Activated naive CD4-positive, alpha-beta T cell treated with anti-CD3 and anti-CD28 coated beads for 36 hours (primary cell): Measurements from ENCODE around the gene LIPC. TPM values are rescaled to one million over a fixed set of nuclear protein-coding genes. Genes with fewer than 3 reads are reported as not detected.

Experiments
- CTCF ChIA-PET: fragments of 350-600 bp; sonication (Branson Sonifier 250); formaldehyde crosslinking; loops from one replicate; lab custom pipeline; 2021; ENCODE audit warnings: antibody characterized with exemption; lab: Charles Lee
- DNase-seq: peaks from one replicate; pipeline ENCODE4 v3.0.0-alpha.2; 2020
- H3K27ac Mint-ChIP-seq: one replicate; pipeline ENCODE4 v1.8.0; 2021; ENCODE audit warnings: mild to moderate bottlenecking, mixed read lengths
- H3K27me3 Mint-ChIP-seq: one replicate; pipeline ENCODE4 v1.8.0; 2021; ENCODE audit warnings: low read depth, mixed read lengths
- H3K36me3 Mint-ChIP-seq: one replicate; pipeline ENCODE4 v1.8.0; 2021; ENCODE audit warnings: low read depth, mixed read lengths
- H3K4me1 Mint-ChIP-seq: one replicate; pipeline ENCODE4 v1.8.0; 2021; ENCODE audit warnings: low read depth, mixed read lengths
- H3K4me3 Mint-ChIP-seq: one replicate; pipeline ENCODE4 v1.8.0; 2021; ENCODE audit warnings: mild to moderate bottlenecking, moderate library complexity, mixed read lengths
- H3K9me3 Mint-ChIP-seq: one replicate; pipeline ENCODE4 v1.8.0; 2021; ENCODE audit warnings: mixed read lengths
- intact Hi-C: fragments of 100-400 bp; cut with micrococcal nuclease; formaldehyde crosslinking; loops from one replicate; pipeline ENCODE4 v1.15.1; 2023
- total RNA-seq, 2 experiments: library from RNA; stranded (reverse); gene quantifications; one replicate each; pipeline ENCODE4 v1.2.3, GENCODE V29; 2021

LIPC gene
- total RNA-seq, 2 experiments from 2014 or later: 0.14 to 0.47 TPM

GRCh38 chr15:58517682-58518525 is 86.1 kb downstream of the LIPC start:
- Mint-ChIP-seq H3K4me3 (no peak overlapping the region), H3K27ac (peak overlapping the region; percentile 43), H3K4me1 (peaks cover 62% of the 10 kb centered on the region), H3K27me3 (no peaks in the 10 kb centered on the region), H3K9me3 (peaks cover 3% of the 10 kb centered on the region), H3K36me3 (peaks cover 6% of the 10 kb centered on the region)
- CTCF ChIA-PET: interaction anchor here (0.7 to 1.8 kb wide), 12 partner anchors 9 to 414 kb away, joined by 3 to 5 read pairs (median 3); no protein-coding TSS in a partner anchor
- DNase-seq: peak; percentile 38
- intact Hi-C loops: loop anchor here (1.0 to 10.0 kb wide), 4 partner anchors 159 to 291 kb away; no protein-coding TSS in a partner anchor

DNA sequence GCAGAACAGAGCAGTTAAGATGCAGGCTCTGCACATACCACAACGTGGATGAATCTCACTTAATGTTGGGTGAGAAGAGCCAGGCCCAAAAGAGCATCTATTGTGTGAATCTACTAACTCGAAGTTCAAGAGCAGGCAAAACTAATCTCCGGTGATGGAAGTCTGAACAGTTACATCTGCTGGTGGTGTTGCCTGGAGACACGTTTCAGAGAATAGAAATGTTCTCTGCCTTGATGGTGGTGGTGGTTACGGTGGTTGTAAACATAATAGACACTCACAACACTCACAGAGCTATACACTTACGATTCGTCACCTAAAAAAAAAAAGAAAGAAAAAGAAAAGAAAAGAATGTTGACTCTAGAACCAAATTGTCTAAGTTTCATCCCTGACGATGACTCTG is 86.8 kb downstream of the LIPC start:
- Mint-ChIP-seq H3K27ac (peak overlapping the region; percentile 26), H3K27me3 (no peaks in the 10 kb centered on the region), H3K4me1 (peaks cover 61% of the 10 kb centered on the region), H3K9me3 (peaks cover 3% of the 10 kb centered on the region), H3K36me3 (peaks cover 6% of the 10 kb centered on the region), H3K4me3 (no peak overlapping the region)
- intact Hi-C loops: loop anchor here (5.0 to 10.0 kb wide), 2 partner anchors 244 to 291 kb away; no protein-coding TSS in a partner anchor
- DNase-seq: no peak
- CTCF ChIA-PET: interaction anchor here (1.2 kb wide), 1 partner anchor 31 kb away, joined by 3 read pairs; no protein-coding TSS in a partner anchor

DNA sequence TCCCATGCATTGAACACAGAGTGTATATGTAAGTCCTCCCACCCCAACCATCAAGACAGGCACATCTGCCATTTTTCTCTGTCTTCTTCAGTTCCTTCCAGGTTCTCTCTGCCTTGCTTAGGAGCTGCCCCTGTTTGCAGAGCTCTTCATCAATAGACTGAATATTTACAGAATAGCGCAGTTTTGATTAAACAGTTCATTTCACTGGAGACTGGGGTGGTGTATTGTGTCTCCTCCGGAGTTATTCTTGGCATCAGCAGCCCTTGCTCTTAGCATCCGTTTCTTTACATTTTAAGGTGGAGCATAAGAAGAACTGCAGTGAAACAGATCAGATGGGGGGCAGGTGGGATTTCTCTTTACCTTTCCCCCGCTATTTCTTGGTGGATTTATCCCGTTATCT is 87.7 kb downstream of the LIPC start:
- Mint-ChIP-seq H3K4me1 (peaks cover 61% of the 10 kb centered on the region), H3K4me3 (no peak overlapping the region)

DNA sequence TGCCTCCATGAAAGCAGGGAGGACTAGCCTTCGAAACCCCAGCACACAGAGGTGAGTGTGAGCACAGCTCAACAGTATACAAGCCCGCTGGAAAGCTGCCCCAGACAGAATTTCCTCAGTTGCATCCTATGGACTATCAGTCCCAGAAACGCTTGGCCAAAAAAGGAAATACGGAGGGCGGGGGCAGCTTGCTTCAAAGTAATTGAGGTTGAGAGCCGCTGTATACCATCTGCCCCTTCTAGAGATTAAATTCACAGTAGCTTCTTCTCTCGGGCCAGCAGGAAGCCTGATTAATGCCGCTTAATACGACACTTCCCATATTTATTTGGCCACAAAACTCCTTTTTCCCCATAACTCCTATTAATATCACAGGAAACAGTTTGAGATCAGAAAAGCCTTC is 88.7 kb downstream of the LIPC start:
- Mint-ChIP-seq H3K27me3 (no peaks in the 10 kb centered on the region), H3K27ac (no peak overlapping the region), H3K4me3 (no peak overlapping the region), H3K4me1 (peaks cover 60% of the 10 kb centered on the region), H3K36me3 (peaks cover 6% of the 10 kb centered on the region), H3K9me3 (peaks cover 3% of the 10 kb centered on the region)
- CTCF ChIA-PET: no interaction called here
- intact Hi-C loops: no loop called here
- DNase-seq: no peak

More for the DNA sequence above, 87.7 kb downstream of the LIPC start:
- Mint-ChIP-seq H3K36me3 (peaks cover 6% of the 10 kb centered on the region), H3K27me3 (no peaks in the 10 kb centered on the region), H3K27ac (no peak overlapping the region), H3K9me3 (peaks cover 3% of the 10 kb centered on the region)
- intact Hi-C loops: loop anchor here (5.0 to 10.0 kb wide), 2 partner anchors 245 to 292 kb away; no protein-coding TSS in a partner anchor
- CTCF ChIA-PET: no interaction called here
- no peak for DNase-seq

GRCh38 chr15:58520936-58521292 is 89.1 kb downstream of the LIPC start:
- no peak overlapping the region for H3K27ac Mint-ChIP-seq

DNA sequence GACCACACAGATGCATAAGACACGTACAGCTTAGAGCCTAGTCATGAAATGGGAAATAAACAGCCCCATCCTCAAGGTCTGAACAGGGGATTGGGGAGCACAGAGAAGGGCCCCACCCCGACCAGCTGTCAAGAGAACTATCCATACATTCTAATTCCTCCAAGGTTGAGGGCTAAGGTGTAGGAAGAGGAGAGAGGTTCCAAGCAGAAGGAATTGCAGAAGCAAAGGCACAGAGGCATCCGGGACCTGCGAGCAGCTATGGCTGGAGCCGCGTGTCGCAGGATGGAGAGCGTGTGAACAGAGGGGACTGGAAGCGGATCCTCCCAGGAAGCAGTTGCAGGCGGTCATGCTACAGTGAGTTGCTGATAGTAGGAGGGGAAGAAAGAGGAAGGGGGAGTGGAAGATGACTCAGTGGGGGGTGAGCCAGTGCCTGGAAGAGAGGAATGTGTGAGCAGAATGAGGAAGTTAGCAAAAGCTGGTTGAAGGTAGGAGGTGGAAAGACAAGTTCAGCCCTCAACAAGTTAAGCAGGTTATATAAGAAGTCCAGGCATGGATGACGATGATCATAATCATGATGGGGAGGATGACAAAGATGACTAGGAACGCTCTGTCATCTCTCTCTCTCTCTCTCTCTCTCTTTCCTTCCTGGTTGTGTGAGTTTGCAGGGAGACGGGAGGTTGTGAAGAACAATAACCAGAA is 89.7 kb downstream of the LIPC start:
- Mint-ChIP-seq H3K4me3 (no peak overlapping the region), H3K27ac (no peak overlapping the region), H3K4me1 (peaks cover 50% of the 10 kb centered on the region), H3K36me3 (peaks cover 2% of the 10 kb centered on the region), H3K9me3 (peaks cover 1% of the 10 kb centered on the region), H3K27me3 (no peaks in the 10 kb centered on the region)
- DNase-seq: no peak
- intact Hi-C loops: no loop called here
- CTCF ChIA-PET: no interaction called here

More at GRCh38 chr15:58520936-58521292, 89.1 kb downstream of the LIPC start:
- Mint-ChIP-seq H3K27me3 (no peaks in the 10 kb centered on the region), H3K36me3 (peaks cover 2% of the 10 kb centered on the region), H3K4me1 (peaks cover 55% of the 10 kb centered on the region), H3K4me3 (no peak overlapping the region), H3K9me3 (peaks cover 3% of the 10 kb centered on the region)
- intact Hi-C loops: no loop called here
- no peak for DNase-seq
- CTCF ChIA-PET: no interaction called here

GRCh38 chr15:58522391-58522790 is 90.6 kb downstream of the LIPC start:
- no peak for DNase-seq
- Mint-ChIP-seq H3K27me3 (no peaks in the 10 kb centered on the region), H3K9me3 (no peaks in the 10 kb centered on the region), H3K4me1 (peaks cover 41% of the 10 kb centered on the region), H3K27ac (no peak overlapping the region), H3K4me3 (no peak overlapping the region), H3K36me3 (no peaks in the 10 kb centered on the region)
- CTCF ChIA-PET: no interaction called here
- intact Hi-C loops: no loop called here

- Mint-ChIP-seq H3K27ac (no peak overlapping the region), H3K36me3 (no peaks in the 10 kb centered on the region), H3K4me3 (no peak overlapping the region), H3K4me1 (peaks cover 36% of the 10 kb centered on the region), H3K27me3 (no peaks in the 10 kb centered on the region), H3K9me3 (no peaks in the 10 kb centered on the region)
- CTCF ChIA-PET: interaction anchor here (0.6 kb wide), 1 partner anchor 271 kb away, joined by 3 read pairs; no protein-coding TSS in a partner anchor
- intact Hi-C loops: no loop called here
- no peak for DNase-seq
Measured at GRCh38 chr15:58522865-58523264, 91.1 kb downstream of the LIPC start.

DNA sequence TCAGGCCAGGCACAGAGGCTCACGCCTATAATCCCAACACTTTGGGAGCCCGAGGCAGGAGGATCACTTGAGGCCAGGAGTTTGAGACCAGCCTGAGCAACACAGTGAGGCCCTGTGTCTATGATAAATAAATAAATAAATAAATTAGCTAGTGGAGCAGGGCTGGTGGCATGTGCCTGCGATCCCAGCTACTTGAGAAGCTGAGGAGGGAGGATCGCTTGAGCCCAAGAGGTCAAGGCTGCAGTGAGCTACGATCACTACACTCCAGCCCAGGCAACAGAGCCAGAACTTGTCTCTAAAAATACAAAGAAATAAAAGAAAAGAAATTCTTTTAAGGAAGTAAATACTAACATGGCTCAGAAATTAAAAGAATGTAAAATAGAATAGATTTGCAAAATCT is 91.8 kb downstream of the LIPC start:
- Mint-ChIP-seq H3K9me3 (no peaks in the 10 kb centered on the region), H3K27me3 (no peaks in the 10 kb centered on the region), H3K4me1 (peaks cover 28% of the 10 kb centered on the region), H3K27ac (no peak overlapping the region), H3K4me3 (no peak overlapping the region), H3K36me3 (no peaks in the 10 kb centered on the region)
- DNase-seq: no peak
- CTCF ChIA-PET: interaction anchor here (0.6 kb wide), 2 partner anchors 84 to 271 kb away, joined by 3 read pairs; no protein-coding TSS in a partner anchor
- intact Hi-C loops: no loop called here

- Mint-ChIP-seq H3K4me3 (no peak overlapping the region), H3K36me3 (no peaks in the 10 kb centered on the region), H3K9me3 (no peaks in the 10 kb centered on the region), H3K27ac (no peak overlapping the region), H3K4me1 (peaks cover 26% of the 10 kb centered on the region), H3K27me3 (no peaks in the 10 kb centered on the region)
- CTCF ChIA-PET: interaction anchor here (0.6 kb wide), 1 partner anchor 84 kb away, joined by 3 read pairs; no protein-coding TSS in a partner anchor
- intact Hi-C loops: no loop called here
- no peak for DNase-seq
Measured at GRCh38 chr15:58524247-58524646, 92.5 kb downstream of the LIPC start.

DNA sequence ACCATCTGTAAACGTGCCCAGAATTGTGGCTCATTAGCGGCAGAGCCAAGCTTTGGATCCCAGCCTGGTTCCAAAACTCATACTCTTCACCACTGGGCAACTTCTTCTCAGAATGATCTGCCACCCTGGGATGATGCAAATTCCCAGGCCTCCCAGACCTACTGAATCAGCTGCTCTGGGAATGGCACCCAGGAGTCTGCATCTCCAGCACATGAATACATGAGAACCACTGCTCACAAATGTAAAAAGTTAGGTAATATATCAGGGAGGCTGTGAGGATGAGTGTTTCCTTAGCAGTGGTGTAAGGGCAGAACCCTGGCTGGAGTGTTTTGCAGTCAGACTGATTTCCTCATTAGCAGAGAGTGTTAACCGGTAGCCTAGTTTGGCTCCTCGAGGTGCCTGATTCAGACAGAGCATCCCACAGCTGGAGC is 94.2 kb downstream of the LIPC start:
- Mint-ChIP-seq H3K4me3 (no peak overlapping the region), H3K4me1 (peaks cover 11% of the 10 kb centered on the region), H3K27ac (no peak overlapping the region), H3K36me3 (no peaks in the 10 kb centered on the region), H3K27me3 (no peaks in the 10 kb centered on the region), H3K9me3 (no peaks in the 10 kb centered on the region)
- no peak for DNase-seq
- CTCF ChIA-PET: no interaction called here
- intact Hi-C loops: no loop called here

- no peaks in the 10 kb centered on the region for H3K9me3 Mint-ChIP-seq
- intact Hi-C loops: no loop called here
- no peaks in the 10 kb centered on the region for H3K27me3 Mint-ChIP-seq
- no peaks in the 10 kb centered on the region for H3K36me3 Mint-ChIP-seq
- H3K4me3 Mint-ChIP-seq: no peak overlapping the region
- no peak for DNase-seq
- CTCF ChIA-PET: no interaction called here
- H3K27ac Mint-ChIP-seq: no peak overlapping the region
- peaks cover 4% of the 10 kb centered on the region for H3K4me1 Mint-ChIP-seq
Measured at GRCh38 chr15:58526647-58527192, 94.9 kb downstream of the LIPC start.
